SHP77 (cell line): ENCODE results near the gene CPM.

ENCODE experiments used
- DNase-seq, 2 experiments: peaks; one replicate each; lab custom pipeline; 2025; lab: John Stamatoyannopoulos, UW

The CPM gene

GRCh38 chr12:68932961-68933893 lies at the start of gene CPM:
CPM (minus strand) TSS chr12:68933171; CDS start chr12:68932837, 334 bp downstream.
- DNase-seq = peak; percentile 68 to 76

GRCh38 chr12:68981516-68981915 lies 48.5 kb upstream of the CPM start:
- DNase-seq = no peak

GRCh38 chr12:68980476-68981212 lies 47.7 kb upstream of the CPM start:
- DNase-seq = no peak

- no peak for DNase-seq
Measured at GRCh38 chr12:68978678-68979077, 45.7 kb upstream of the CPM start.

- no peak for DNase-seq
Measured at GRCh38 chr12:68977909-68978610, 45.1 kb upstream of the CPM start.

GRCh38 chr12:68977335-68977734 lies 44.4 kb upstream of the CPM start:
- no peak for DNase-seq

GRCh38 chr12:68976395-68976841 lies 43.4 kb upstream of the CPM start:
- DNase-seq = no peak

- DNase-seq = peak in 1 of 2 experiments; percentile 35
Measured at GRCh38 chr12:68975811-68976210, 42.8 kb upstream of the CPM start.

- no peak for DNase-seq
Measured at GRCh38 chr12:68972595-68972994, 39.6 kb upstream of the CPM start.

- DNase-seq = no peak
Measured at GRCh38 chr12:68971404-68971803, 38.4 kb upstream of the CPM start.

GRCh38 chr12:68970951-68971350 lies 38.0 kb upstream of the CPM start:
- no peak for DNase-seq

- no peak for DNase-seq
Measured at GRCh38 chr12:68970306-68970705, 37.3 kb upstream of the CPM start.

GRCh38 chr12:68967046-68967445 lies 34.1 kb upstream of the CPM start:
- DNase-seq = no peak

GRCh38 chr12:68963856-68964745 lies 31.1 kb upstream of the CPM start:
- DNase-seq = no peak

- no peak for DNase-seq
Measured at GRCh38 chr12:68962877-68963855, 30.2 kb upstream of the CPM start.

GRCh38 chr12:68959891-68960464 lies 27.0 kb upstream of the CPM start:
- no peak for DNase-seq

- no peak for DNase-seq
Measured at GRCh38 chr12:68959143-68959858, 26.3 kb upstream of the CPM start.

GRCh38 chr12:68958322-68958721 lies 25.4 kb upstream of the CPM start:
- no peak for DNase-seq

GRCh38 chr12:68957273-68957672 lies 24.3 kb upstream of the CPM start:
- no peak for DNase-seq
